Activated T-cell treated with anti-CD3 and anti-CD28 coated beads for 24 hours (primary cell): ENCODE data around the gene FARP1.

ENCODE experiments used
- DNase-seq: peaks from one replicate; pipeline ENCODE4 v3.0.0-alpha.2; 2020; ENCODE audit warnings: low read depth

The FARP1 gene

DNA sequence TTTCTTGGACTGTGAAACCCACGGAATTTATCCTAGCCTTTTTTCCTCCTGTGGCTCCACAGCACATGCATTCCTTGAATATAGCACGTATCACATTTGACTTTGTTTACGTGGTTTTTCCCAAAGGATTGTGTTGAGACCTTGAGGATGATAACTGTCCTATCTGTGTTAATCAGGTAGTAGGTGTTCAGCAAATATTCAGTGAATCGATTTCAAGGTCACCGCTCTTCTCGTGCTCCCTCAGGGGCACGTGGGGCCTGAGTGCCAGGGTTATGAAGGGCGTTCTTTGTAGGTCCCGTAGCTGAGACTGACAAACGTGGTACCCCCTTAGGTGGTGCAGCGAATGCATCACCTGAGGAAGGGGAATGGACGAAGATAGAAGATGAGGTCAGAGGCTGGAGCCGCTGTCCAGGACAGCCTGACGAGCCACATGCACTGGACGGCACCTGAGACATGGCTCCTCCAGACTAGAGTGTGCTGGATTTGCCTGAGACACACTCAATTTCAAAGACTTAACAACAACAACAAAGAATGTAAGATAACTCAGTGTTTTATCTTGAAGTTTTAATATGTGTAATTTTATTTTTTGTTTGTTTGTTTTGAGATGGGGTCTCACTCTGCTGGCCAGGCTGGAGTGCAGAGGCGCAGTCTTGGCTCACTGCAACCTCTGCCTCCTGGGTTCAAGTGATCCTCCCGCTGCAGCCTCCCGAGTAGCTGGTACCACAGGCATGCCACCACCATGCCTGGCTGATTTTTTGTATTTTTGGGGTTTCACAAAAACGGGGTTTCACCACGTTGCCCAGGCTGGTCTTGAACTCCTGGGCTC, 165.4 kb downstream of the FARP1 start:
- no peak for DNase-seq

DNA sequence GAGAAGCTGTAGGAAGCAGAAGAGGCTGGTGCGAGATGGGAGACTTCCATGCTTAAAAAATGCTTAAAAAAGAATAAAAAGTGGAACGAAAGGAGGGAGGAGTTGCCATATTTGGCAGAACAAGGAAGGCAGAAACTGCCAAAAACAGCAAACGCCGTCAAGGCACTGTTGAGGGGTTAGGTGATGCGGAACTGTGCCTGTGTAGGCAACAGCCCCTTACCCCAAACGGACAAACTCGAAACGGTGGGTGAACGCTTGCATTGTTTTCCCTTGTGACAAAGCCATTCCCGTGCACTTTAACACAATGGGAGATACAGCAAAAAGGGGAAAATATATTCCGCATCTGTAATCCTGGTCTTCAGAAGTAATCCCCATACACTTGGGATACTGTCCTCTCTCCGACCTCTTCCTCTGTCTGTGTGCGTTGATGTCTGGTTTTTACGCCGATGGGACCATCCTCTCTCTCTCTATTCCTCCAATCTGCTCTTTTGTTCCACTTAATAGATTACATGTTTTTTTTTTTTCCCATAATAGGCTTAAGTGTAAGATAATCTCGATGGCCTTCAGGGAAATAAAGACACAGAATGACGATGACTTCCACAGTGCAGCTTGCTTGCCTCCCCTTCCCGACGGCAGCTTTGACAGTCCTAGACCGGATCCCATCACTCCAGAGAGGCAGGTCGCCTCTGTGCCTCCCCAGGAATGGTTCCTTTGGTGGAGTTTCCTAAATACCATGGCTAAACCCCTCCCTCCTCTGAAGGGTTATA, 166.9 kb downstream of the FARP1 start:
- no peak for DNase-seq

DNA sequence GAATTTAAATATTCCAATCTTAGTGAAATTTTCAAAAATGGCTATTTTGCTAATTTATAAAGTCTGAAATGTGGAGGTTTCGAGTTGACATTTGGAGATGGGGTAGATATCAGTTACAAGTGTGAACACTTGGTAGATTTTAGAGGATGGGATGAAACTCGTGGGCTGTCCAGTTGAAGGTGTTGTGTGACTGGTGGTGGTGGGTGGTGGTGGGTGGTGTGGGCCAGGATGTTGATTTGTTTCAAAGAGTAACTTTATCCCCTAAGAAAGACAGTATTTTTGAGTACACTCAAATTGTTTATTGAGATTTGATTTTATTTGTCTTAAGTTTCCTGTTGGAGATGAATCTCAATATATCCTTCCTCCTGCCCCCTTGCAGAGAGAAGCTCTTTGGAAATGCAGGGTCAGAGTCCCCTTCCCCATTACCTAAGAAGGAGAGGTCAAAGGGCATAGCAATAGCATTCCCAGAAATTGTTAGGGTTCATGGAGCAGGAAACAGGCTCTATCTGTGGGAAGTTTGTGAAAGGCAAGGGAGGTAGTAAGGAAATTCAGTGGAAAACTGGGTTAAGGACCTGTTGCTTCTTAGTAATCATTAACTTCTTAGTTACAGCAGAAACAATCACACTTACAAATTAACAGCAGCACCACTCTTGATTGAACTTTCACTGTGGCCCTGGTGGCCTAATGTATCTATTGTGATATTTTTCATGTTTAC, 167.7 kb downstream of the FARP1 start:
- DNase-seq: no peak

DNA sequence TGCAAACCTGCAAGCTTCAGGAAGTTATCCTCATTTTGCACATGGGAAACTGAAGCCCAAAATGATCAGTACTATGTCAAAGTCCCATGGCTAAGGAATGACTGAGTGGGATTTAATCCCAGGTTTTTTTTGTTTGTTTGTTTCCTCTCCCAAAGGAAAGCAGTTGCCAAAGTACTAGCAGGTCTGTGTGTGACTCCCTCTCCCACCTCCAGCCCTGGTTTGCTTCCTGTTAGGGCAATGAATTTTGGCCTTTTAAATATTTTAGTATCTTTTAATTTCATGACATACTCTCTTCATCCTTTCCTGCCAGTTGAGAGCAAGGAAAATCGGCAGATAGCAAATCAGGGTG, 168.3 kb downstream of the FARP1 start:
- no peak for DNase-seq

DNA sequence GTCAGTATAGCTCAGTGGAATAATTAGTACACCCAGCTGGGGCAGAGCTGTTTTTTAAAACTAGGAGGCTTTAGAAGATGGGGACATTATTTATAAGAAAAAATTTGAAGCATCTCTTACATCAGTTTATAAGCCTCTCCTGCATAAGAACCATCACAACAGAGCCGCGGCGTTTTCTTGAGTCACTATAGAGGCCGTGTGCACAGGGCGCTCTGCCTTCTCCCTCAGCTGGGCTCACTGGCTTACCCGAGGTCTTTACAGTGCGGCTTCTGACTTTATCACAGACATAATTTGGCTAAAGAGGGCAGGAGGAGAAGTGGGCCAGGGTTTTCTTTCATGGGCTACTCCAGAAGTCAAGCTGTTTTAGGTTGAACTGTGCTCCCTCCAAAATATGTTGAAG, 169.7 kb downstream of the FARP1 start:
- DNase-seq: no peak

DNA sequence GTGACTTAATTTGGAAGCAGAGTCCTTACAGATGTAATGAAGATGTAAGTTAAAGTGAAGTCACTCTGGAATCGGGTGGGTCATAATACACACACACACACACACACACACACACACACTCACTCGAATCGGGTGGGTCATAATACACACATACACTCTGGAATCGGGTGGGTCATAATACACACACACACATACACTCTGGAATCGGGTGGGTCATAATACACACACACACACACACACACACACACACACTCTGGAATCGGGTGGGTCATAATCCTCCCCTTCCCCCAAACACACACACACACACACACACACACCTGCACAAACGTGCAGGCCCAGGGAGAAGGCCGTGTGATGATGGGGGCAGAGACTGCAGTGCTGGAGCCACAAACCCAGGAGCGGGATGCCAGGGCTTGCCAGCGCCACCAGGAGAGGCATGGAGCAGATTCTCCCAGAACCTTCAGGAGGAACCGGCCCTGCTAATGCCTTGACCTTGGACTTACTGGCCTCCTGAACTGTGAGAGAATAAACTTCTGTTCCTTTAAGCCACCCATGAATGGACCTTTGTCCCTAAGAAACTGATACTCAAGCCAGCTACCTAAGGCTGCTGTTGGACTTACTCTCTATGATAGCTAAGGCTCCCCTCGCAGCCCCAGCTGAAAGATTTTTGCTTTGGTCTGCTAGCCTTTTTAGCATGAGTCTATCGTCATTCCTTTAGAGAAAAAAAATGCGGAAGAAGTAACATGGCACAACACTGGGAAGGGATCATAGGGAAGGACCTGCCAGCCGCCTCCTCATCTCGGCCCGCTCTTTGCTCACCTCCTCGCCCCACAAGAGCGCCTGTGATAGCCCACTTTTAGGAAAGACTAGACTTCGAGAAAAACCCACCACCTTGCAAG, 170.4 kb downstream of the FARP1 start:
- DNase-seq: no peak

DNA sequence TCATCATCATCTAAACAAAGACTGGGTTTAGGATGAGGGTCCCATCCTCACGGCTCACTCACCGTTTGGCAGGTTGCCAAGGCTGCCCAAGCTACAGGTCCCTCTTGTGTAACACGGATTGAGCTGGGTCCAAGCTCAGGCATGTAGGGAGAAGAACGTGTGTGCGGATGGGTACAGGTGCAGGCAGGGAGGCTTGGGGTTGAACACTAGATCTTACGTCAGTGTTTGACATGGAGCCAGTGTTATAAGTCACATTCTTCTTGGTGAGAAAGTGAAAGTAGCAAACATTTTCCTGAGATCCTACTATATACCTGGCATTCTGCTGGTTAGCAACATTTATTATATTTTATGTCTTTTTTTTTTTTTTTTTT, 171.0 kb downstream of the FARP1 start:
- DNase-seq: no peak

DNA sequence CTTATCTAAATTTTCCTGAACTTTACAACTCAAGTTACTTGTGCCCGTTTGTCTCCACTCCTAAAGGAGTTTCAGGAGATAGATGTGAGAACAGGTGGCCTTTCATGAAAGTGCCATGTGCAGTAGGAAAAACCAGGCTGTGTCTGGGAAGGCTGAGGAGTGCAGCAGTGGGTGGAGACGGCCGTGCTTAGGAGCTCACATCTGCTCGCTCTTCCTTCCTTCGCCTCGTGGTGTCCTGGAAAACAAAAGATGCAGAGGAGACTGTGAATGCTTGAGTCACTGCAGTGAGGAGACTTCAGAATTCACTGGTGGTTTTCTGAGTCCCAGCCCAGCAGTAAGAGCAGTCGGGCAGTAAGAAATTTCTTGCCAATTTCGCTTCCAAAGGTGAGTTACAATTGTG, 172.6 kb downstream of the FARP1 start:
- no peak for DNase-seq

DNA sequence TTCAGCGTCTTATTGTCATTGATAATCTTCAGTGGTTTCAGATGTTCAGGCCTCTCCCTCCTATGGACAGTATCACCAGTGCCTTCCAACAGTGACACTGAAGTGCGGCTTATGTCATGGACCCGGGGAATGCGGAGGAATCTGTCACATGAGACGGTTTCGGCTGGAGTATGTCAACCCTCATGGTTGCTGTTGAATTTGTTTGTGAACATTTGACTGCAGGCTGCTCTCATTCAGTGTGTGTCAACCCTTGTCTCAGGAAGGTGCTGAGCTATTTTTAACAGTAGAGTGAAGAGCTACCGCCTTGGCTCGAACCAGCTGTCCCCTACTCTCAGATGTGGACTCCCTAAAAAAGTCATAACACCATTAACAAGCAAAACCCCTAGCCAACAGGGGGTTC, 173.0 kb downstream of the FARP1 start:
- DNase-seq: no peak

DNA sequence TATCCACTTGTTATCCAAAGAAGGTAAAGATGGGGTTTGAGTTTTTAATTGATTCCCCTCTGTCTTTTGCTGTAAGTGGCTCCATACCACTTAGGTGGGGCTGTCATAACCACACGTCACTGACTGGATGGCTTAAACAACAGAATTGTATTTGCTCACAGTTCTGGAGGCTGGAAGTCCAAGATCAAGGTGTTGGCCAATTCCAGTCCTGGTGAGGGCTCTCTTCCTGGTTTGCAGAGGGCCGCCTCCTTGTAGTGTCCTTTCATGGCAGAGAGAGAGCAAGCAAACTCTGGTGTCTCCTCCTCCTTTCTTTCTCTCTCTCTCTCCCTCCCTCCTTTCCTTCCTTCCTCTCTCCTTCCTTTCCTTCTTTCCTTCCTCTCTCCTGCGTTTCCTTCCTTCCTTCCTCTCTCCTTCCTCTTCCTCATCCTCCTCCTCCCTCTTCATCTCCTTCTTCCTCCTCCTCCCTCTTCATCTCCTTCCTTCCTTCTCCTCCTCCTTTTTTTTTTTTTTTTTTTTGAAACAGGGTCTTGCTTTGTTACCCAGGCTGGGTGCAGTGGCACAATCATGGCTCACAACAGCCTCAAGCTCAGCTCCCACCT, 174.8 kb downstream of the FARP1 start:
- DNase-seq: no peak

DNA sequence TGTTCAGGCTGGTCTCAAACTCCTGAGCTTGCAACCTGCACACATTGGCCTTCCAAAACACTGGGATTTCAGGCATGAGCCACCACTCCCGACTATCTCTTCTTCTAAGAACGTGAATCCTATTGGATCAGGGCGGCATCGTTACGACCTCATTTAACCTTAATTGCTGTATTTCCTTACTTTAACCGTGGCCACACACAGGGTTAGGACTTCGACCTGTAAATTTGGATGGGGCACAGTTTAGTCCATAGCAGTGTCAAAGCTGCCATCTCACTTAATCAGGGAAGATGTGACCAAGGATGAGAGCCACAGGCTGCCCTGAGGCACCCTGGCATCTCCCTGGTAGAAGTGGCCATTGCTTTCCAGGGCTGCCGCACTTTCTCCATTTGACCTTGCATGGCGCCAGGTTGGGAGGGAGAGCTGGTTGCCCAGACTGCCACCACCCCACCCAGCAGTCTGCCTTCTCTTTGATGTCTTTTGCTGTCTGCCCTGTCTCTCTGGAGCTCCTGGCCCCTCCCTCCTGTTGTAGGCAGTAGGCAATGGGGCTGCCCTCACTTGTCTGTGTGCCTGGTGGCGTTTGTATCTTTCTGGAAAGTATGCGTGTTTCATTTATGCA, 175.5 kb downstream of the FARP1 start:
- no peak for DNase-seq

DNA sequence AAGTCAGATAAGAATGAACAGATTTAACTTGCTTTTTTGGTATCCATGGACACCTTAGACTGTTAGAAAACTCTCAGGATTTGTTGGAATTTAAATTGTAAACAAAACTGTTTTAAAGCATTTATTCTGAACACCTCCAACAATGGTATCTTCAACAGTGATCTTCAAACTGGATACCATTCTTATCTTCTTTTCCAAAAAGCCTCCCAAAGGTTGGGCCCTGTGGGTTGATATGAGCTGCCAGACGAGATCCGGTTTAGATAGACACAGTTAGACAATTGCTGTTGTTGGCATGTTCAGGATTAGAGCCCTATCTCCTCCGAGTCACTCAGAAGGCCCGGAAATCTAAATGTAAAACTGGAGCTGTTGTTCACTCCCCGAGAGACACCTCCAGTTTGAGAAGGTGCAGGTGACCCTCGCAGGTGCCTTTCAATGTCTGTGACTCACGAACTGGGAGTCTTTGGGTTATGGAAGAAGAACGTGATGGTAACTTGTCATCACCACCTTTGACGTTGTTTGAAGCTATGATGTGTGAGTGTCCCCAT, 177.7 kb downstream of the FARP1 start:
- DNase-seq: no peak

DNA sequence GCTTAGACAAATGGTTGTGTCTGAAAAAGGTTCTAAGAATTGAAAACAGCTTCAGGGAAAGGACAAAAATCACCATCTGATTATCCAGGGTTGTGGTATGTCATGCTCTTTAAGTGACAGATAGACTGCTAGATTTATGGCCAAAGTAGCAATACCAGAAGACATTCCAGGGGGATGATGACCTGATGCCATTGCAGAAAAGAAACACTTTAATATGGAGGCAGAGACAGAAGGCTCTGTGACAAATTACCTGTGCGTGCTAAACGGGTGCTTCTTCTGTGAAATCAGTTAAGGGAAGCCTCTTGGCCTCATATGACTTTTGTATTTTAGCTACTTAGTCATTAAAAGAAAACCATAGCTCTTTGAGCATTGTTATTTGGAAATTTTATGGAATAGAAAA, 178.5 kb downstream of the FARP1 start:
- DNase-seq: no peak

DNA sequence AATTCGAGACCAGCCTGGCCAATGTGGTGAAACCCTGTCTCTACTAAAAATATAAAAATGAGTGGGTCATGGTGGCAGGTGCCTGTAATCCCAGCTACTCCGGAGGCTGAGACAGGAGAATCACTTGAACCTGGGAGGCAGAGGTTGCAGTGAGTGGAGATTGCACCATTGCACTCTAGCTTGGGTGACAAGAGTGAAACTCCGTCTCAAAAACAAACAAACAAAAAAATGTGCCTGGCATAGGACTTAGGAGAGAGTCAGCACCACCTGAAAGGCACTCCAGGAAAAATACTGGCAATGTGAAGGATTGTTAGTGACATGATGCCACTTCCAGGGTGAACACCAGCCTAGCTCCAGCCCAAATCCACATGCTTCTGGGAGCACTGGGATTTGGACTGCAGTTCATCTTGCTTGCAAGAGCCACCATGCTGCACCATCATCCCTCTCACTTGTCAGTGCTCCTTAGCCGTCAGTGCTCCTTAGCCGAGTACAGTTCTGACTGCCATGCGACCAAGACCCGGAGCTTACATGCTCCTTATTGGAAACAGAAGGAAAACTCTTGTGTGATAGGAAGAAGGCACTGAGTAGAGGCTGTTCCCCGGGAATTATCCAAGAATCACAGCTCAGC, 179.3 kb downstream of the FARP1 start:
- no peak for DNase-seq

DNA sequence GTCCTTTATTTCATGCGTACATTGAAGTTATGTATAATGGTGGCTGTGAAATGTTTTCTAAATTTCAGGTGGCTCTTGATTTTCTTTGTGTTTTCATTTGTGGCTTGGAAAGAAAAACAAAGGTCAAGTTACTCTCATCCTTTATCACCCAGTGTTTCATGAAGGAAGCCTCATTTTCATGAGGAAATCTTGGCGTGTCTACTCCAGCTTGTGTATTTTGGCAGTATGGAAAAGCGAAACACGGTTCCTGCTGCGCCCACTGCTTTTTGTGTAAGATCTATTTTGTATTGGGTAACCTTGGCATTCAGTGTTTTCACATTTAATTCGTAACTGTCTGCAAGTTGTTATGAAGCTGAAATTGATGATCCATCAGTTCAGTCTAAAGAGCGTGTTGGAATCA, 181.2 kb downstream of the FARP1 start:
- DNase-seq: no peak

DNA sequence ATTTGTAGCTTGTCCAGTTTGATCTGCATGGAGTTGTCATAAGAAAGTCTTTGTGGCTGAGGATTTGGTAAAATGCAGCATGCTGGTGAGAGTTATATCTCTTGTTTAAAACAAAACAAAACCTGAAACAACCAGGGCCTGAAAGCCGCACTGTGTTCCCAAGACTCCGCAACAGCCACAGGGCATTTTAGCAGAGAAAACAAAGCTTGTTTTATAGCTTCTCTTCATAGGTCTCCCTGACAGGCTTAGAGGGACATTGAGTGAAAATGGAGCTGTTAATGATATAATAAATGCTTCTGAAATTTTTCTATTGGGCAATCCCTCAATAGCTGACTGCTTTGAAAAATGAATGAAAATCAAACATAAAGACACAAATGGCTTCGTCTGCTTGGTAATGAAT, 182.8 kb downstream of the FARP1 start:
- DNase-seq: no peak

DNA sequence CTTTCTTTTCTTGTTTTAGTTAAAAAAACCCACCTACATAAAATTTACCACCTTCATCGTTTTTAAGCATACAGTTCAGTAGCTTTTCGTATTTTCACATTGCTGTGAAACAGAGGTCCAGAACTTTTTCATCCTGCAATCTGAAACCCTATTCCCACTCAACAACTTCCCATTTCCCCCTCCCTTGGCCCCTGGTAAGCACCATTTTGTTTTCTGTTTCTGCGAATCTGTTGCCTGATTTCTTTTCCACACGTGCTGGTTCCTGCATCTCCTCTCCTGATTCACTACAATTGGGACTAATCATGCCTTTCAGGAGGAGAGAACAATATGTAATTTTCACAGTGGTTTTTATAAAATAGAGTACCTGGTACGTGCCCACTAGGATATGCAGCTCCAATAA, 183.4 kb downstream of the FARP1 start:
- DNase-seq: no peak

DNA sequence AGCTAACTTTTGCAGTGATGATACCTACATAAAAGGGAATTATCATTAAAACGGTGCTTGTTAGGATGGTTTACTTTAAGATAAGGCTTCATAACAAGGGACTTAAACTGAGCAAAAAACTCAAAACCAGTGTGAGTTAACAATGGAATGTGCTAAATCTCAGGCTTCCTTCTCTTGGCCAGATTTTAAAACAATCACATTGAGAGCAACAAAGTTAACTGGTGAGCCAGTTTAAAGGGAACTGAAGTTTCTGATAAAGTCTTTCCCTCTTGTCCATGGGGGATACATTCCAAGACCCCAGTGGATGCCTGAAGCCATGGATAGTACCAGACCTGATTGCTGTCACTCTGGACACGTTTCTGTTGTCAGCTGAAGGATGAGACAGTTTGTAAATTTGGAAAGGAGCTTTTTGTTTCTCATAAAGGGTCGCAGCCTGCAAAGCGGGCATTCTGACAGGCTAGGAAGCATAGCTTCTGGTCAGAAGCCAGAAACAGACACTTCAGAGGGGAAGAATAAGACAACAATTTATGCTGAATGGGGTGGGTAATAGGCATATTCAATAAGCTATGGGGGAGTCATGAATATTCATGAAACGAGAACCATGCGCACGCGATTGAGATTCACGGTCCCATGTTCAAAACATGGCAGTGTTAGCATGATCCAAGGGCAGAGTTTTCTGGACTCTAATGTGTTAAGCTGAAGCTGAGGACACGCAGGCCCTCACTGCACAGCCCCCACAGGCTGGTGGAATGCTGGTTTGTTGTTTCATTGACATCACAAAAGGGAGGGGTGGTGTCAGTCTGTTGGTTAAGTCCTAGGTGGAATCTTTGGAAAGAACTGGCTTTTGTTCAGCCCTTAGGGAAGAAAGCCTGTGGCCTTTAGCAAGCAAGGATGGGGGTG, 184.7 kb downstream of the FARP1 start:
- DNase-seq: no peak

DNA sequence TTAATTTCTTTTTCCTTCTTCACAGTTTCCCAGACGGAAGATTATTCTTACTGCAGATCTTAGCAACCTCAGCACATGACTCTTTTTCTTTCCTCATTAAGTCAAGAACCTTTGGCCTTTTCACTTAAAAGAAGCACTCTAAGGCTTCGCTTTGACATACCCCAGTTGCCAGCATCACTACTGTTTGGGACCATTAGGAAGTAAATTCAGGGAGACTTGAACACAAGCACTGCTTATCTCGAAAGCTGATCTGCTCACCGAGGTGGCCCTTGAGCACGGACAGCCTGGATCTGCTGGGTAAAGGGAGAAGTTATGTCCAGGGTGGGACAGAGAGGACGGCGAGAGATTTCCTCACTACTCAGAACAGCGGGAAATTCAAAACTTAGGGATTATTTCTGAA, 185.6 kb downstream of the FARP1 start:
- DNase-seq: no peak
